Activated CD4-positive, alpha-beta T cell treated with anti-CD3 and anti-CD28 coated beads for 1 hour (primary cell): ENCODE results near the gene NRAP.

Experiments
- DNase-seq: peaks from one replicate; pipeline ENCODE4 v3.0.0-alpha.2; 2020

NRAP gene

GRCh38 chr10:113605268-113605978 is 58.4 kb downstream of the NRAP start:
- no peak for DNase-seq

GRCh38 chr10:113604572-113604971 is 59.3 kb downstream of the NRAP start:
- no peak for DNase-seq

- no peak for DNase-seq
Measured at GRCh38 chr10:113603057-113603777, 60.6 kb downstream of the NRAP start.

- no peak for DNase-seq
Measured at GRCh38 chr10:113600569-113600968, 63.3 kb downstream of the NRAP start.

GRCh38 chr10:113594652-113595051 is 69.2 kb downstream of the NRAP start:
- no peak for DNase-seq

GRCh38 chr10:113592380-113592779 is 71.5 kb downstream of the NRAP start:
- no peak for DNase-seq

- DNase-seq = no peak
Measured at GRCh38 chr10:113590581-113590980, 73.3 kb downstream of the NRAP start.

- DNase-seq = no peak
Measured at GRCh38 chr10:113589201-113589770, 74.6 kb downstream of the NRAP start.

- no peak for DNase-seq
Measured at GRCh38 chr10:113585949-113586348, 77.9 kb downstream of the NRAP start.

- DNase-seq = no peak
Measured at GRCh38 chr10:113583571-113583970, 80.3 kb downstream of the NRAP start.

- no peak for DNase-seq
Measured at GRCh38 chr10:113581092-113581491, 82.7 kb downstream of the NRAP start.

GRCh38 chr10:113578773-113579172 is 85.1 kb downstream of the NRAP start:
- no peak for DNase-seq

GRCh38 chr10:113576852-113577251 is 87.0 kb downstream of the NRAP start:
- DNase-seq = no peak

GRCh38 chr10:113573368-113573767 is 90.5 kb downstream of the NRAP start:
- no peak for DNase-seq

GRCh38 chr10:113572520-113573290 is 91.1 kb downstream of the NRAP start:
- no peak for DNase-seq

- DNase-seq = no peak
Measured at GRCh38 chr10:113569576-113569975, 94.3 kb downstream of the NRAP start.

GRCh38 chr10:113566888-113567287 is 97.0 kb downstream of the NRAP start:
- DNase-seq = no peak

GRCh38 chr10:113565364-113565763 is 98.5 kb downstream of the NRAP start:
- no peak for DNase-seq

- DNase-seq = peak; percentile 45
Measured at GRCh38 chr10:113563306-113564088, 100.3 kb downstream of the NRAP start.

- no peak for DNase-seq
Measured at GRCh38 chr10:113562704-113563103, 101.1 kb downstream of the NRAP start.

GRCh38 chr10:113562069-113562468 is 101.8 kb downstream of the NRAP start:
- DNase-seq = no peak

GRCh38 chr10:113561214-113561613 is 102.6 kb downstream of the NRAP start:
- no peak for DNase-seq

GRCh38 chr10:113560071-113560470 is 103.8 kb downstream of the NRAP start:
- DNase-seq = no peak
